Esophagus muscularis mucosa (tissue), 4 donors: ENCODE results near the gene ENKUR. TPM values are rescaled to one million over a fixed set of nuclear protein-coding genes. Genes with fewer than 3 reads are reported as not detected.
A peak's percentile ranks its signal among the peaks of the same experiment; 100 is the strongest.

ENCODE experiments used
- DNase-seq: peaks from one replicate; pipeline ENCODE4 v3.0.0-alpha.2; 2017; ENCODE audit errors: extremely low spot score
- H3K27ac ChIP-seq, 4 donors: fragments of 200-600 bp; sonication (generic); replicated peaks in 1 of 4; 1 replicate in 3 of 4; 2 replicates in 1 of 4; pipeline ENCODE4 v1.5.1; 2016 to 2019; ENCODE audit warnings: mild to moderate bottlenecking in 1 of 4
- H3K27me3 ChIP-seq, 4 donors: fragments of 200-600 bp; sonication (generic); one replicate each; pipeline versions ENCODE4 v1.5.1 to v1.6.0; 2016 to 2019
- H3K36me3 ChIP-seq, 4 donors: fragments of 200-600 bp; sonication (generic); one replicate each; pipeline ENCODE4 v1.5.1; 2016 to 2019
- H3K4me1 ChIP-seq, 4 donors: fragments of 200-600 bp; sonication (generic); one replicate each; pipeline ENCODE4 v1.5.1; 2016 to 2019
- H3K4me3 ChIP-seq, 4 donors: fragments of 200-600 bp; sonication (generic); 1 replicate in 2 of 4; 2 replicates in 2 of 4; pipeline ENCODE4 v1.5.1; 2016 to 2019; ENCODE audit warnings: mild to moderate bottlenecking in 4 of 4, moderate library complexity in 1 of 4
- H3K9me3 ChIP-seq, 4 donors: fragments of 200-600 bp; sonication (generic); 1 replicate in 3 of 4; 2 replicates in 1 of 4; pipeline ENCODE4 v1.5.1; 2016 to 2019
- CTCF ChIP-seq, 3 experiments: fragments of 200-600 bp in 2 of 3; fragments of 450-650 bp in 1 of 3; sonication (generic) in 2 of 3; IDR thresholded peaks; one replicate each; pipeline ENCODE4 v1.5.1; 2017 to 2019; ENCODE audit warnings: antibody characterized with exemption in 3 of 3, mild to moderate bottlenecking in 2 of 3, moderate library complexity in 1 of 3
- EP300 ChIP-seq: sonication (generic); formaldehyde crosslinking; IDR thresholded peaks from one replicate; pipeline ENCODE4 v1.6.1; 2017; ENCODE audit warnings: antibody characterized with exemption
- POLR2A ChIP-seq: fragments of 450-650 bp; IDR thresholded peaks from one replicate; pipeline ENCODE4 v1.6.1; 2017; ENCODE audit warnings: antibody characterized with exemption, moderate library complexity, mild to moderate bottlenecking, low read depth
- POLR2AphosphoS5 ChIP-seq, 2 donors: sonication (generic); formaldehyde crosslinking; IDR thresholded peaks; one replicate each; pipeline ENCODE4 v1.6.1; 2017; ENCODE audit warnings: antibody characterized with exemption in 2 of 2
- WGBS: methylation state at CpG from one replicate; pipeline ENCODE4 v1.1.5; 2018; 5-methylcytosine and 5-hydroxymethylcytosine counted together
- intact Hi-C: fragments of 100-400 bp; cut with DNase I; formaldehyde crosslinking; loops from one replicate; pipeline ENCODE4 v1.15.1; 2023
- small RNA-seq, 3 donors: library from RNA; depleted of rRNA; stranded (forward); fragments of <200 nt; gene quantifications; one replicate each; pipeline ENCODE3, GENCODE V24; 2016
- total RNA-seq, 4 donors: library from RNA; depleted of rRNA; stranded (reverse); fragments of >200 nt; gene quantifications; one replicate each; pipeline versions ENCODE4 v1.1.0 to v1.2.1, GENCODE V29; 2016

Gene ENKUR
- total RNA-seq, 4 donors from 2014 or later = 0.17 TPM; not detected in 3

DNA sequence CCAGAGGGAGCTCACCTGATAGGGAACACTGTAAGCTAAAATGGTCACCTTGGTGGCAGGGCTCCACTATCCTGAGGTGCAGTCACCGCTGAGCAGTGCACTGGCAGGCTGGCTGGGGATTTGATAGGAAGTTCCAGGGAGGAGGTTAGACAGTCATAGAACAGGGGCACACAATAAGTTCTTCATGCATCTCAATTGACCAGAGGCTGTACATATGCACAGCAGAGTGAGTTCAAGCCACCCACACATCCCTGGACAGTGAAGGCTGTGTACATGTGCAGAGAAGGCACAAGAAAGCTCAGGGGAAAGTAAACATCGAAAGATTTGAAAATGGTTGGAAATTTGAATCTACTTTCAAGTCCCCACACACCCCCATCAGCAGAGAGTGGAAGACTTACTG is 77.4 kb downstream of the ENKUR start:
- peak; percentile 53 for DNase-seq
- no peak overlapping the region for H3K27ac ChIP-seq
- intact Hi-C loops = no loop called here
- no peaks in the 10 kb centered on the region for H3K27me3 ChIP-seq
- H3K36me3 ChIP-seq = peaks cover 0 to 10% (median 0%) of the 10 kb centered on the region in 4 donors
- no peaks in the 10 kb centered on the region for H3K4me1 ChIP-seq
- 84% methylated on average over 2 of the region's 2 CpGs for WGBS
- no peaks in the 10 kb centered on the region for H3K9me3 ChIP-seq
- no peak overlapping the region for H3K4me3 ChIP-seq
- TF ChIP-seq POLR2A (no peak), POLR2AphosphoS5 (IDR thresholded peaks at IDR 0.05) (no peak), EP300 (no peak), CTCF (IDR thresholded peaks at IDR 0.05) (no peak)

DNA sequence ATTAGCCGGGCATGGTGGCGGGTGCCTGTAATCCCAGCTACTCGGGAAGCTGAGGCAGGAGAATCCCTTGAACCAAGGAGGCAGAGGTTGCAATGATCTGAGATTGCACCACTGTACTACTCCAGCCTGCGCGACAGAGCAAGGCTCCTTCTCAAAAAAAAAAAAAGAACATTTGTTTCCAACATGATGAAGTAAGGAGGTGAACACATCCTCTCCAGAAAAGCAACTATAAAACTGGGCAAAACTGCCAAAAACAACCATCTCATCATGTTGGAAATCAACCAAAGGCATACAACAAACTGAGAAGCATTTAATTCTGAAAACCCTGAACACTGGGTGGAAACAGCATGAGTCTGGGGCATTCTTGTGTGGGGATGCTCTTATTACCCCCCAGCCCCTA is 77.9 kb downstream of the ENKUR start:
- Histone ChIP-seq H3K4me3 (no peak overlapping the region), H3K36me3 (peaks cover 0 to 10% (median 0%) of the 10 kb centered on the region in 4 donors), H3K27me3 (no peaks in the 10 kb centered on the region), H3K9me3 (no peaks in the 10 kb centered on the region), H3K4me1 (no peaks in the 10 kb centered on the region), H3K27ac (no peak overlapping the region)
- 96% methylated on average over 5 of the region's 5 CpGs for WGBS
- intact Hi-C loops = no loop called here
- no peak for TF ChIP-seq POLR2AphosphoS5 (IDR thresholded peaks at IDR 0.05)
- TF ChIP-seq POLR2A = no peak
- peak; percentile 8 for DNase-seq

DNA sequence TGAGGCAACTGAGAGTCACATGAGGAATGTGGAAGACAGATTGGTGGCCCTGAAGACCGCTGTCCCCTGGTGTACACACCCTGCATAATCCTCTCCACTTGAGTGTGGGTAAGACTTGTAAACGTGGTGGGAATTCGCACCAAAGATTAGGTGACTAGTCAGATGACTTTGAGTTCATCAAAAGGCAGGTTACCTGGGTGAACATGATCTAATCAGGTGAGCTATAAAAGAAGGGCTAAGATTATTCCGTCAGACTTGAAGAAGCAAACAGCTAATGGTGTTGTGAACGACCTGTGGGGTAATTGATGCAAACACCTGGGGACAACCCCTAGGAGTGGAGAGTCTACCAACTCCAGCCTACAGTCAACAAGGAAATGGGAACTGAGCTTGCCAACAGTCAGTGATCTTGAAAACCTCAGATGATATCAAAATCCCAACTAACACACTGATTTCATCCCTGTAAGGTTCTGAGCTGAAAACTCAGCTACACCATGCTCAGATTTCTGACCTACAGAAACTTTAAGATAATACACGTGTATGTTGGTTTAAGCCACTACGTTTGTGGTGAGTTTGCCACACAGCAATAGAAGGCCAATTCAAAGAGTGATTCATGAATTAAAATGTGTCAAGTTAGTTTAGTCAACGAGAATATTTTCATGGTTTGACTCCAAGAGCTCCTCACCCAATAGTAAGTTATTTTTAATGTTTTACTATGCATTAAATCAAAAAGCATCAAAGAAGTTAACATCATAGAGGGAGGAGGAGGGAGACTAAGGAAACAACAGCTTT is 80.3 kb downstream of the ENKUR start:
- intact Hi-C loops = no loop called here
- Histone ChIP-seq H3K27ac (no peak overlapping the region), H3K27me3 (no peaks in the 10 kb centered on the region), H3K36me3 (peaks cover 0 to 10% (median 0%) of the 10 kb centered on the region in 4 donors), H3K4me3 (no peak overlapping the region), H3K4me1 (no peaks in the 10 kb centered on the region), H3K9me3 (no peaks in the 10 kb centered on the region)
- 89% methylated on average over 8 of the region's 8 CpGs for WGBS
- peak; percentile 79 for DNase-seq
- no peak for TF ChIP-seq POLR2AphosphoS5 (IDR thresholded peaks at IDR 0.05)
- TF ChIP-seq EP300 = no peak
- no peak for TF ChIP-seq POLR2A
- no peak for TF ChIP-seq CTCF (IDR thresholded peaks at IDR 0.05)

Small RNAs within 50 kb of the gene (small RNA-seq; reads per million reads assigned to genes)
- 0 reads per million in 3 donors for gene AL512598.1

Other genes starting within 250 kb of the ENKUR start
- gene PRTFDC1, start 63.6 kb downstream of the ENKUR start, total RNA-seq = 1 to 10 TPM; 3.0 to 8.3 (median 4.3) TPM
- 1 to 10 TPM in 1 of 4 donors, under 1 TPM in 3; 0.65 to 1.1 (median 0.75) TPM for gene THNSL1, start 454 bp upstream of the ENKUR start, total RNA-seq
- gene GPR158, start 158.8 kb upstream of the ENKUR start, total RNA-seq = under 1 TPM; under 0.01 to 0.50 (median 0.13) TPM